IPS-18a (cell line): ENCODE data around the gene STMN1.

ENCODE experiments used
- H3K27ac ChIP-seq: one replicate; pipeline ENCODE4 v1.5.1; 2013; ENCODE audit warnings: low read length
- H3K27me3 ChIP-seq: one replicate; pipeline ENCODE4 v1.6.1; 2013; ENCODE audit warnings: mild to moderate bottlenecking, low read length; ENCODE audit not compliant: control insufficient read depth, insufficient read depth
- H3K36me3 ChIP-seq: one replicate; pipeline ENCODE4 v1.6.1; 2013; ENCODE audit warnings: low read depth, low read length; ENCODE audit not compliant: control insufficient read depth
- H3K4me1 ChIP-seq: one replicate; pipeline ENCODE4 v1.6.1; 2013; ENCODE audit warnings: low read depth, low read length; ENCODE audit not compliant: control insufficient read depth
- H3K4me3 ChIP-seq: one replicate; pipeline ENCODE4 v1.5.1; 2013; ENCODE audit warnings: low read length
- H3K9ac ChIP-seq: one replicate; pipeline ENCODE4 v1.6.1; 2013; ENCODE audit warnings: mild to moderate bottlenecking, low read length, moderate library complexity
- H3K9me3 ChIP-seq: one replicate; pipeline ENCODE4 v1.6.1; 2013; ENCODE audit warnings: low read depth, low read length; ENCODE audit not compliant: control insufficient read depth

Gene STMN1

DNA sequence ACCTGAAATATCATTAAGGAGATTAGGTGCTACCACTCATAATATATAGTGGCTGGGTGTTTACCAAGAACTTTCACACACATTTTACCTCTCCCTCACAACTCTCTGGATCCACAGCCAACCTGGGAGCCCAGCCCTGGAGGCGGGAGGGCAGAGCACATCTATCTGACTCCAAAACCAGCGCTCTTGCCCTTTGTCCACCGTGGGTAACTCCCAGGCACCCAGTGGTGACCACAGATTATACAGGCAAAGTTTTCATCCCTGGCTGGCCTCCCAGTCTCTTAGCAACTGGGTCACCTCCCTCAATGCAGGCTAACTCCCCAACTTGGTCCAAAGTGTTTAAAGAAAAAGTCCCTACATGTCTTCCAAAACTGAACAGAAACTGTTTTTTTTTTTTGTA lies 33.1 kb downstream of the STMN1 start:
- H3K27me3 ChIP-seq: peaks cover 26% of the 10 kb centered on the region
- H3K9ac ChIP-seq: no peak overlapping the region
- no peak overlapping the region for H3K4me3 ChIP-seq
- H3K27ac ChIP-seq: no peak overlapping the region
- H3K36me3 ChIP-seq: no peaks in the 10 kb centered on the region
- H3K9me3 ChIP-seq: no peaks in the 10 kb centered on the region
- H3K4me1 ChIP-seq: peaks cover 16% of the 10 kb centered on the region

DNA sequence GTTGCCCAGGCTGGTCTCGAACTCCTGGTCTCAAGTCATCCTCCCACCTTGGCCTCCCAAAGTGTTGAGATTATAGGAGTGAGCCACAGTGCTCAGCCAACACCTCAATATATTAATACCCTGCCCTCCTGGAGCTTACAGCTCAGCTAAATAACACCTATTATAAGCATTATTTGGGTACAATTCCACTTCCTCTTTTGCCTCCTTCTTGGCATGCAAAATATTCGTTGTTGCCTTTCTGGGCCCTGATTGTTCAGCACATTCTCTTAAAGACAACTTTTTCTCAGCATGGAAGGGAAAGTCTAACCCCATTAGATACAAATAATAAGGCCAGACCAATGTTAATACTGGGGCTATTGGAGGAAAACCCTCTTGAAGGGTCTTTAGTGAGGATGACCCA lies 33.5 kb downstream of the STMN1 start:
- Histone ChIP-seq H3K4me3 (no peak overlapping the region), H3K27me3 (peaks cover 26% of the 10 kb centered on the region), H3K9me3 (no peaks in the 10 kb centered on the region), H3K4me1 (peaks cover 19% of the 10 kb centered on the region), H3K27ac (no peak overlapping the region), H3K9ac (no peak overlapping the region), H3K36me3 (no peaks in the 10 kb centered on the region)

DNA sequence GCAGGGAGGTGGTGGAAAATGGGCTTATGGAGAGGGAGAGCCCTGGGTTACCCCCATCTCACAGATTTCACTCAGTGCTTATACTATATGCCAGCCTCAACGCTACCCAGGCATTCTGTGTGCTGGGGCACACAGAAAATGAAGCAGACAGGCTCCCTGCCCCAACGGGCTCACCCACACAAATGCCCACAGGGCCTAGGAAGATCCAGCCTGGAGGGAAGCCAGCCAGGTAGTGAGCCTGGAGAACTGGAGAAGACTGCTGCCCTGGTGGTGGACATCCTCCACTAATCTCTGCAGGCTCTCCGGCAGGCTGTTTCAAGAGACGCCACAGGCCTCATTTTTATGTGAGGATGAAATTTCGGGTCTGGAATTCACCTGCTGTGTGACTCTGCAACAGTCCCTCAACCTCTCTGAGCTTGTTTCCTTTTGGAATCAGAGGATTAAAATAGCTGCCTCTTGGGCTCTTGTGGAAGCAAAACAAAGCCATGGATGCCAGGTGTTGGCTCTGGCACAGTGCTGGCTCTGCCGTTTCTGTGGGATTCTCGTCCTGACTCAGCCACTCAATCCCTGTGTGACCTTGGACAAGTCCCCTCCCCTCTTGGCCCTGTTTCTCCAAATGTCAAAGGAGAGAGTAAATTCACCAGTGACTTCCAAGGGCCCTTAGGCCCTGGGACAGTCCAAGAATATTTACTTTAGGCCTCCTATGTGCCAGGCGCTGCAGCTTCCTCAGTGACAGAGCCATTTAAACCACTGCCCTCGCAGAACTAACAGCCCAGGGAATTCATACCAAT lies 34.3 kb downstream of the STMN1 start:
- Histone ChIP-seq H3K9ac (no peak overlapping the region), H3K9me3 (no peaks in the 10 kb centered on the region), H3K4me3 (no peak overlapping the region), H3K36me3 (no peaks in the 10 kb centered on the region), H3K4me1 (peaks cover 23% of the 10 kb centered on the region), H3K27ac (no peak overlapping the region), H3K27me3 (peaks cover 20% of the 10 kb centered on the region)

DNA sequence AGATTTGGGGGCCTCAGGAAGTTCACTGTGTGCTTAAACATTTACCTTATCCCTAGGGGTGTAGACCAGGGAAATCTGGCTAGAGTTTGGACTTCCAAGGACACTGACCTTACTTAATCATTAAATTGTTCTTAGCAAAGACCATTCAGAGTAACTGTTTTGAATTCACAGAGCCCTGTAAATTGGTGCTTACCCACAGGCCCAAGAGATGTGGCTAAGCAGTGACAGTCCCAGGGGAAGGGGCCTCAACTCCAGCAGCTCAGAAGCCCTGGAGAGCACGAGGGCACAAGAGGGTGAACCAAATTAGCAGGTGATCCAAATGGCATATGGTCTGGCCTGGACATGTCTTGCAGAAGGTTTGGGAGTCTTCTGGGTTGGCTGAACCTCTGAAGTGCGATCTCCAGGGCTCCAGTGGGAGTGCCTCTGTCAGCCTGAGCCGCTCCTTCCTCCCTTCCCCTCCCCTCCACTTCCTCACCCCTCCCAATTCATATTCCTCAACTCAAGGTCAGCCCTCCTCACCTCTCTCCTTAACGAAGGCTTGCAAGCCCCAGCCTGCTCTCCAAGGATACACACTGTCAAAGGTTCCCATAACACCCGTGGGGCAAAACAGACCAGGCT lies 35.0 kb downstream of the STMN1 start:
- Histone ChIP-seq H3K9ac (no peak overlapping the region), H3K4me3 (no peak overlapping the region), H3K27me3 (peaks cover 13% of the 10 kb centered on the region), H3K36me3 (no peaks in the 10 kb centered on the region), H3K27ac (no peak overlapping the region), H3K4me1 (peaks cover 18% of the 10 kb centered on the region), H3K9me3 (no peaks in the 10 kb centered on the region)

DNA sequence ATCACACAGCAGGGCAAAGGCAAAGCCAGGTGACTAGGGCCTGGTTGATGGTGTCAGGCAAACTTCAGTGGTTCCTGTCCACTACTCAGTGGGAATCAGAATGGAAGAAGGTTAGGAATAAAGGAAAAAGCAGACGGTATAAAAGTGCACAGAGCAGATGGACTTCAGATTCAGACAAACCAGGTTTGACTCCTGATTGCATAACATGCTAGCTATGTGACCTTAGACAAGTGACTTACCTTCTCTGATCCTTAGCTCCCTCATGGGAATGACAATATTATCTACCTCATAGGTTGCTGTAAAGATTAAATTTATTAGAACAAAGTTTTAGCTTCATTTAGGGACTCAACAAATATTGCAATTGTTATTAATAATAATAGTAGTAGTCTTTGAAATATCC lies 35.6 kb downstream of the STMN1 start:
- H3K4me3 ChIP-seq: no peak overlapping the region
- peaks cover 15% of the 10 kb centered on the region for H3K4me1 ChIP-seq
- H3K9ac ChIP-seq: no peak overlapping the region
- peaks cover 9% of the 10 kb centered on the region for H3K27me3 ChIP-seq
- no peaks in the 10 kb centered on the region for H3K36me3 ChIP-seq
- H3K27ac ChIP-seq: no peak overlapping the region
- H3K9me3 ChIP-seq: no peaks in the 10 kb centered on the region

DNA sequence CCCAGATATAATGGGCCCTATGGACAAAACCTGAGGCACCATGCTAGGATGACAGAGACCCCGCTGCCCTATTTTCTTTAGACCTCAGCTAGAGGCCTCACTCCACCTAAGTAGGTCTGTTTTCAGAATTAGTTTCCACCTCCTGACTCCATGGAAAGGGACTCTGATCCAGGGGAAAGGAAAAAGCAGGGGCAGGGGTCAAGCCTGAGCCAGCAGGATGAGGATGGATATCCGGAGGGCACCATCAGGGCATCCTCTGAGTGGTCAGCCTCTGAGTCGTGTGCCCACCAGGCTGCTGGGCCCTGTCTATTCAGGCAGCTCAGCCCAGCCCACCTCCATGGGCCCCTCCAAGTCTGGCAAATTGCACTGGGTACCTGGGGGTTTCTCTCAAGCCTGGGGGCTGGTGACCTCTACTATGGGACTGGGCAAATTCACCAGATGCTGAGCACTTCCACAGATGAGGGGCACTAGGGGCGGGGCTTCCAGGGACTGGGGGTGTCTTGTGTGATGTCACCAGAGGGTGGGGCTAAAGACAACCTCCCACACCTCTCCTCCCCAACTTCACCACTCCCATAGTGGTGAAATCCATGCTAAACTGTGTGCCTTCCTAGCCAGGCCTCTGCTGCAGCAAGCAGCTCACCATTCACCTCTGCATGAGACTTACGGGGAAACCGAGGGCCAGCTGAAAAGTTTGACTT lies 36.2 kb downstream of the STMN1 start:
- no peaks in the 10 kb centered on the region for H3K36me3 ChIP-seq
- H3K27ac ChIP-seq: no peak overlapping the region
- peaks cover 9% of the 10 kb centered on the region for H3K27me3 ChIP-seq
- no peak overlapping the region for H3K4me3 ChIP-seq
- no peaks in the 10 kb centered on the region for H3K9me3 ChIP-seq
- peaks cover 15% of the 10 kb centered on the region for H3K4me1 ChIP-seq
- H3K9ac ChIP-seq: no peak overlapping the region

DNA sequence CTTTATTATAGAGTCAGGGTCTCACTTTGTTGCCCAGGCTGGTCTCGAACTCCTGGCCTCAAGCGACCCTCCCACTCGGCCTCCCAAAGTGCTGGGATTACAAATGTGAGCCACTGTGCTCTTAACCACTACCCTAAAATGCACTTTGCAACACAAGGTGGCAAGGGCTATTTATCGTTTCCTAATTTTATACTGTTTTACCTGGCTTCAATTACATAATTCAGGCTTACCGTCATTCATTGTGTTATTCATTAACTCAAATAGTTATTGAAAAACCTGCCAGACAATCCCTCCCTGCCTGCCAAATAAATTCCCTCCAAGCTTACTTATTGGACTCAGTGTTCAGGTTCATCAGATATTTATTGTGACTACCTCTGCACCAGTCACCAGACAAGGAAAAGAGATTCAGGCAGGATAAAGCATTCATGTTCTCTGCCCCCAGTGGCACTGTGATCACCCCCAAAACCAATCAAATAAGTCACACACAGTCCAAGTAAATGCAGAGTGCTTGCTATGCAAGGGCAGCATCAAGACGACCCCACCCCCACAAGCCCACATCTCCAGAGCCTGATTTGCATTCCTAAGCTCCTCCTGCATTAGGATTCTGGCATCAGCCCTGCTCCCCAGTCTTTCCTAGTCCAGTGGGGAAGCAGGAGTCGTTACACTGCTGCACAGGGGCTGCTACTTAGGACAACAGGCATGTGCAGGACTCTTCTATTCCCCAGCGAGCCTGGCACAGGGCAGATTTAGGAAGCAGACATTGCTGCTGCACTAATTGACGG lies 38.8 kb downstream of the STMN1 start:
- H3K27me3 ChIP-seq: no peaks in the 10 kb centered on the region
- no peak overlapping the region for H3K4me3 ChIP-seq
- peaks cover 12% of the 10 kb centered on the region for H3K4me1 ChIP-seq
- H3K36me3 ChIP-seq: no peaks in the 10 kb centered on the region
- H3K9ac ChIP-seq: no peak overlapping the region
- no peak overlapping the region for H3K27ac ChIP-seq
- H3K9me3 ChIP-seq: no peaks in the 10 kb centered on the region

DNA sequence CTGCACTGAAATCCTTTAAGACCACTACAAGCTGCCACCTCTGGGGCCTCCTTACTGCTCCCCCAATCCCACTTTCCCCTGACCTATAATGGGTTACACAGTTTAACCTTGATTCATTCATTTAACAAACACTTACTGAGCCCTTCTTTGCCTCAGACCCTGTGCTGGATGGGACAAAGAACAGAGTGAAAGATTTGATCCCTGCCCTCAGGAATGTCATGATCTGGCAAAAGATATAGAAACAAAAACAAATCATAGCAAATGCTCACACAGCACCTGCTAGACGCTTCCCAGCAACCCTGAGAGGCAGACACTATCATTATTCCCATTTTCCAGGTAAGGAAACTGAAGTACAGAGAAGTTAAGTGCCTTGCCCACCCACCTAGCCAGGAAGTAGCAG lies 39.9 kb downstream of the STMN1 start:
- H3K9me3 ChIP-seq: no peaks in the 10 kb centered on the region
- H3K9ac ChIP-seq: no peak overlapping the region
- H3K4me1 ChIP-seq: peaks cover 11% of the 10 kb centered on the region
- H3K36me3 ChIP-seq: no peaks in the 10 kb centered on the region
- no peaks in the 10 kb centered on the region for H3K27me3 ChIP-seq
- H3K27ac ChIP-seq: no peak overlapping the region
- H3K4me3 ChIP-seq: no peak overlapping the region

DNA sequence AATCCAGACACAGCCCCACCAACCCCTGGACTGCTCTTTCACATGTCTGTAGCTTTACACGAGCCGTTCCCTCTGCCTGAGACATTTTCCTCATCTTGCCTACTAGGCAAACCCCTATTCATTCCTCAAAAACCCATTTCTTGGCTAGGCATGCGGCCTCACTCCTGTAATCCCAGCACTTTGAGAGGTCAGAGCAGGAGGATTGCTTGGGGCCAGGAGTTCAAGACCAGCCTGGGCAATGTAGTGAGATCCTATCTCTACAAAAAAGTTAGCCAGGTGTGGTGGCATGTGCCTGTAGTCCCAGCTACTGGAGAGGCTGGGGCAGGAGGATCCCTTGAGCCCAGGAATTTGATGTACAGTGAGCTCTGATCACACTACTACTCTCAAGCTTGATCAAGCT lies 41.8 kb downstream of the STMN1 start:
- Histone ChIP-seq H3K27me3 (no peaks in the 10 kb centered on the region), H3K4me3 (no peak overlapping the region), H3K9me3 (no peaks in the 10 kb centered on the region), H3K4me1 (peaks cover 8% of the 10 kb centered on the region), H3K36me3 (no peaks in the 10 kb centered on the region), H3K27ac (no peak overlapping the region), H3K9ac (no peak overlapping the region)

DNA sequence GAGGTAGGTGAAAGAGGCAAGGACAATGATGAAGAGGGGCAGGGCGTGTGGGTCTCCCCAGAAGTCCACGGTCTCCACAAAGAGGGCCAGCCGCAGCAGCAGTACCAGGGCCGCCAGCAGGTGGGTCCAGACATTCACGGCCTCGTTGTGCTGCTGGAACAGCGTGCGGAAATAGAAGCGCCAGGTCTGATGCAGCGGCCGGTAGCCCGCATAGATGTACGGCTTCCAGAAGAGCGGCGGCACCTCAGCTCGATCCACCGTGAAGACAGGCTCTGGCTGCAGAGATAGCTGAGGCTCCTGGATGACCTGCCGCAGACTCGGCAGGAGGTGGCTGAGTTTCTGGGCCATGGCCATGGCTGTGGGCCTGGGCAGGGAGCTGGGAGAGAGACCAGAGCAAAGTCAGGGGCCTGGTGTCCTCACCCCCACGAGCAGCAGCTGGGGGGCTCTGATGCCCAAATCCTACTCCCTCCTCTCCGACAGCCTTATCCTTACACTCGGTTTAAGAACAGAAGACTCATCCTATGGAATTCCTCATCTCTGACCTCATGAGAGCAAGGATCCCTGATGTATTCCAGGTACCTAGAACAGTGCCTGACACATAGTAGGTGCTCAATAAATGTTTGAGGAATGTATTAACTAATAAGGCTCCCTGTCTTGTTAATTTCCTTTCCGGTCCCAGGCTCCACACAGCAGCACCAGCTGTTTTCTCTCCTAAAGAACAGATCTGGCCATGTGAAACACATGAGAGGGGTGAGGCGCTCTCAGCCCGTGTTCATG lies 42.5 kb downstream of the STMN1 start:
- H3K9me3 ChIP-seq: no peaks in the 10 kb centered on the region

More for the DNA sequence above, 42.5 kb downstream of the STMN1 start:
- Histone ChIP-seq H3K27me3 (no peaks in the 10 kb centered on the region), H3K4me3 (no peak overlapping the region), H3K36me3 (no peaks in the 10 kb centered on the region), H3K9ac (no peak overlapping the region), H3K4me1 (peaks cover 8% of the 10 kb centered on the region), H3K27ac (no peak overlapping the region)
